Left renal cortex interstitium (tissue), 4 donors: ENCODE measurements around the gene TECTB. TPM values are rescaled to one million over a fixed set of nuclear protein-coding genes. Genes with fewer than 3 reads are reported as not detected.

Experiments used
- DNase-seq, 4 donors: peaks; one replicate each; pipeline ENCODE4 v3.0.0-alpha.2; 2013; ENCODE audit warnings: low read depth in 4 of 4, low spot score in 2 of 4, missing footprints in 1 of 4
- polyA plus RNA-seq, 4 donors: library from polyadenylated mRNA; unstranded; fragments of 120-200 nt; gene quantifications; one replicate each; pipeline ENCODE4 v1.2.1, GENCODE V29; 2013; ENCODE audit not compliant: insufficient read length in 4 of 4

TECTB gene
- polyA plus RNA-seq, 4 donors: not detected

GRCh38 chr10:112344261-112344660 lies 61.1 kb downstream of the TECTB start:
- DNase-seq: no peak

GRCh38 chr10:112345202-112345601 lies 62.0 kb downstream of the TECTB start:
- DNase-seq: no peak

- no peak for DNase-seq
Measured at GRCh38 chr10:112345743-112346142, 62.5 kb downstream of the TECTB start.

GRCh38 chr10:112346774-112347173 lies 63.6 kb downstream of the TECTB start:
- no peak for DNase-seq

GRCh38 chr10:112347709-112348671 lies 64.8 kb downstream of the TECTB start:
- DNase-seq: no peak

- no peak for DNase-seq
Measured at GRCh38 chr10:112348759-112349158, 65.6 kb downstream of the TECTB start.

- DNase-seq: no peak
Measured at GRCh38 chr10:112349521-112350085, 66.4 kb downstream of the TECTB start.

GRCh38 chr10:112351146-112351545 lies 67.9 kb downstream of the TECTB start:
- DNase-seq: no peak

GRCh38 chr10:112352044-112352443 lies 68.8 kb downstream of the TECTB start:
- DNase-seq: no peak

- DNase-seq: no peak
Measured at GRCh38 chr10:112353046-112353445, 69.8 kb downstream of the TECTB start.

Other genes starting within 250 kb of the TECTB start
- gene GPAM, start 99.6 kb upstream of the TECTB start, polyA plus RNA-seq: 10 to 100 TPM; 15.5 to 17.7 (median 16.5) TPM
- gene ACSL5, start 90.7 kb downstream of the TECTB start, polyA plus RNA-seq: 1 to 10 TPM; 3.8 to 6.2 (median 5.0) TPM
- 10 to 100 TPM; 53.6 to 86.5 (median 72.0) TPM for gene ZDHHC6, start 163.5 kb downstream of the TECTB start, polyA plus RNA-seq
- 10 to 100 TPM; 20.8 to 24.5 (median 22.1) TPM for gene VTI1A, start 163.8 kb downstream of the TECTB start, polyA plus RNA-seq